ENCODE results near the gene PBX3.

DNA sequence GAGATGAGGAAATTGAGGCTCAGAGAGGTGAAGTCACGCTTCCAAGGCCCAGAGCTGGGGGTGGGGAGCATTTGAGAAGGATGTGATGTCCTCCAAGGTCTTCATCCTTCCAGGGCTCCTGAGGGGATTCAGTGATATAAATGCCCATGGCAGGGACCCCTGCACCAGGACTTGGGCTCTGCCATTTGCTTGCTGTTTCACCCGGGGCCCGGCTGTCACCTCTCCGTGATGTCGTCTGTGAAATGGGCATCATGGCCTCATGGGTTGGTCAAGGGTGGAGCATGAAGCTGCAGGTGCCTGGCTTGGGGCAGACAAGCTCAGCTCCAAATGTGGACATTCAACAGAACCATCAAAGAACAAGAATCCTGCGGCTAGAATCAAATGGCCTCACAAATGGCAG is 253.1 kb downstream of the PBX3 start:
- TF ChIP-seq, protein P1, sequence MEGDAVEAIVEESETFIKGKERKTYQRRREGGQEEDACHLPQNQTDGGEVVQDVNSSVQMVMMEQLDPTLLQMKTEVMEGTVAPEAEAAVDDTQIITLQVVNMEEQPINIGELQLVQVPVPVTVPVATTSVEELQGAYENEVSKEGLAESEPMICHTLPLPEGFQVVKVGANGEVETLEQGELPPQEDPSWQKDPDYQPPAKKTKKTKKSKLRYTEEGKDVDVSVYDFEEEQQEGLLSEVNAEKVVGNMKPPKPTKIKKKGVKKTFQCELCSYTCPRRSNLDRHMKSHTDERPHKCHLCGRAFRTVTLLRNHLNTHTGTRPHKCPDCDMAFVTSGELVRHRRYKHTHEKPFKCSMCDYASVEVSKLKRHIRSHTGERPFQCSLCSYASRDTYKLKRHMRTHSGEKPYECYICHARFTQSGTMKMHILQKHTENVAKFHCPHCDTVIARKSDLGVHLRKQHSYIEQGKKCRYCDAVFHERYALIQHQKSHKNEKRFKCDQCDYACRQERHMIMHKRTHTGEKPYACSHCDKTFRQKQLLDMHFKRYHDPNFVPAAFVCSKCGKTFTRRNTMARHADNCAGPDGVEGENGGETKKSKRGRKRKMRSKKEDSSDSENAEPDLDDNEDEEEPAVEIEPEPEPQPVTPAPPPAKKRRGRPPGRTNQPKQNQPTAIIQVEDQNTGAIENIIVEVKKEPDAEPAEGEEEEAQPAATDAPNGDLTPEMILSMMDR (IDR thresholded peaks at IDR 0.05; ENCODE audit: insufficient read depth, low read length, poor library complexity, severe bottlenecking) = no peak
- TF ChIP-seq EZH2phosphoT487 (conservative IDR thresholded peaks at IDR 0.05; ENCODE audit: low read length) = no peak
